PC-9 (cell line): ENCODE measurements around the gene MYO10. TPM values are rescaled to one million over a fixed set of nuclear protein-coding genes. Genes with fewer than 3 reads are reported as not detected.

Source experiments
- BruUV-seq: library from RNA; stranded (reverse); fragments of 400-500 nt; replicated peaks from 2 replicates; lab custom pipeline; 2021; lab: Mats Ljungman, UMichigan
- CTCF ChIA-PET: fragments of 300-600 bp; sonication (Branson Sonifier 250); formaldehyde crosslinking; loops from one replicate; lab custom pipeline; 2022; ENCODE audit warnings: antibody characterized with exemption; lab: Charles Lee
- POLR2A ChIA-PET: fragments of 300-600 bp; sonication (Branson Sonifier 250); formaldehyde crosslinking; loops from one replicate; lab custom pipeline; 2022; ENCODE audit warnings: antibody characterized with exemption; ENCODE audit not compliant: unreplicated experiment; lab: Charles Lee
- DNase-seq, 2 experiments: peaks; one replicate each; pipeline versions ENCODE4 v3.0.0 to v3.0.0-alpha.2; 2015 to 2022; ENCODE audit warnings: mixed read lengths in 1 of 2
- H2AFZ ChIP-seq: fragments of 200-600 bp; sonication (generic); 2 replicates; pipeline ENCODE4 v1.8.1; 2017; ENCODE audit warnings: antibody characterized with exemption
- H3F3A ChIP-seq: fragments of 200-600 bp; sonication (generic); 2 replicates; pipeline ENCODE4 v1.8.1; 2017; ENCODE audit warnings: antibody characterized with exemption, mild to moderate bottlenecking, low read depth; ENCODE audit not compliant: insufficient read depth
- H3K27ac ChIP-seq: fragments of 200-600 bp; sonication (generic); 2 replicates; pipeline ENCODE4 v1.6.1; 2016; ENCODE audit warnings: mixed run types
- H3K27me3 ChIP-seq: fragments of 200-600 bp; sonication (generic); 2 replicates; pipeline ENCODE4 v1.6.1; 2016; ENCODE audit warnings: low read depth, mixed run types; ENCODE audit not compliant: insufficient read depth
- H3K36me3 ChIP-seq: fragments of 200-600 bp; sonication (generic); 2 replicates; pipeline ENCODE4 v1.6.1; 2016; ENCODE audit warnings: low read depth, mixed run types
- H3K4me1 ChIP-seq: fragments of 200-600 bp; sonication (generic); replicated peaks from 2 replicates; pipeline ENCODE4 v1.6.1; 2016; ENCODE audit warnings: mixed run types; ENCODE audit not compliant: insufficient read depth
- H3K4me2 ChIP-seq: fragments of 200-600 bp; sonication (generic); 2 replicates; pipeline ENCODE4 v1.6.1; 2017; ENCODE audit warnings: mixed run types
- H3K4me3 ChIP-seq: fragments of 200-600 bp; sonication (generic); 2 replicates; pipeline ENCODE4 v1.6.1; 2016; ENCODE audit warnings: mixed run types
- H3K79me2 ChIP-seq: fragments of 200-600 bp; sonication (generic); 2 replicates; pipeline ENCODE4 v1.6.1; 2017; ENCODE audit warnings: low read depth, mixed run types
- H3K9me2 ChIP-seq: fragments of 200-600 bp; sonication (generic); 2 replicates; pipeline ENCODE4 v1.8.1; 2017; ENCODE audit warnings: mild to moderate bottlenecking; ENCODE audit not compliant: insufficient read depth
- H3K9me3 ChIP-seq: fragments of 200-600 bp; sonication (generic); 2 replicates; pipeline ENCODE4 v1.8.1; 2016; ENCODE audit warnings: low read depth; ENCODE audit not compliant: insufficient read depth
- H4K20me1 ChIP-seq: fragments of 200-600 bp; sonication (generic); 2 replicates; pipeline ENCODE4 v1.8.1; 2017; ENCODE audit not compliant: insufficient read depth
- EZH2 ChIP-seq: fragments of 200-600 bp; sonication (generic); IDR thresholded peaks from 2 replicates; pipeline ENCODE4 v1.8.0; 2017; ENCODE audit warnings: antibody characterized with exemption, low read depth
- intact Hi-C: fragments of 100-400 bp; cut with micrococcal nuclease; formaldehyde crosslinking; loops from one replicate; pipeline ENCODE4 v1.10.0; 2022; ENCODE audit not compliant: unreplicated experiment
- total RNA-seq: library from RNA; stranded (reverse); gene quantifications from 2 replicates; pipeline ENCODE4 v1.2.3, GENCODE V29; 2021
- TF ChIP-seq, protein P1 (sequence below): fragments of 200-600 bp; sonication (generic); conservative IDR thresholded peaks from 2 replicates; pipeline ENCODE4 v1.6.1; 2017; ENCODE audit warnings: mixed run types, antibody characterized with exemption, mild to moderate bottlenecking, moderate library complexity

Gene MYO10
- total RNA-seq, 1 experiment from 2014 or later: 92.8 TPM

- H3F3A ChIP-seq: peaks cover 16% of the 10 kb centered on the region
- H2AFZ ChIP-seq: peak overlapping the region; percentile 99
- H4K20me1 ChIP-seq: peaks cover 6% of the 10 kb centered on the region; the same call in 1 of the 2 replicates
- intact Hi-C loops: loop anchor here (1.0 to 10.0 kb wide), 6 partner anchors 46 to 444 kb away; no protein-coding TSS in a partner anchor
- H3K27ac ChIP-seq: peak overlapping the region; percentile 83
- peaks cover 39% of the 10 kb centered on the region for H3K79me2 ChIP-seq
- no TSS peak for BruUV-seq
- H3K4me1 ChIP-seq: peaks cover 29% of the 10 kb centered on the region
- no peaks in the 10 kb centered on the region for H3K9me2 ChIP-seq
- no peaks in the 10 kb centered on the region for H3K36me3 ChIP-seq
- no peak for TF ChIP-seq EZH2
- TF ChIP-seq, protein P1, sequence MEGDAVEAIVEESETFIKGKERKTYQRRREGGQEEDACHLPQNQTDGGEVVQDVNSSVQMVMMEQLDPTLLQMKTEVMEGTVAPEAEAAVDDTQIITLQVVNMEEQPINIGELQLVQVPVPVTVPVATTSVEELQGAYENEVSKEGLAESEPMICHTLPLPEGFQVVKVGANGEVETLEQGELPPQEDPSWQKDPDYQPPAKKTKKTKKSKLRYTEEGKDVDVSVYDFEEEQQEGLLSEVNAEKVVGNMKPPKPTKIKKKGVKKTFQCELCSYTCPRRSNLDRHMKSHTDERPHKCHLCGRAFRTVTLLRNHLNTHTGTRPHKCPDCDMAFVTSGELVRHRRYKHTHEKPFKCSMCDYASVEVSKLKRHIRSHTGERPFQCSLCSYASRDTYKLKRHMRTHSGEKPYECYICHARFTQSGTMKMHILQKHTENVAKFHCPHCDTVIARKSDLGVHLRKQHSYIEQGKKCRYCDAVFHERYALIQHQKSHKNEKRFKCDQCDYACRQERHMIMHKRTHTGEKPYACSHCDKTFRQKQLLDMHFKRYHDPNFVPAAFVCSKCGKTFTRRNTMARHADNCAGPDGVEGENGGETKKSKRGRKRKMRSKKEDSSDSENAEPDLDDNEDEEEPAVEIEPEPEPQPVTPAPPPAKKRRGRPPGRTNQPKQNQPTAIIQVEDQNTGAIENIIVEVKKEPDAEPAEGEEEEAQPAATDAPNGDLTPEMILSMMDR: no peak
- ChIA-PET CTCF (interaction anchor here (0.7 to 2.0 kb wide), 2 partner anchors 196 to 253 kb away, joined by 5 to 9 read pairs; no protein-coding TSS in a partner anchor), POLR2A (no interaction called here)
- peak overlapping the region; percentile 94 for H3K4me2 ChIP-seq
- H3K27me3 ChIP-seq: no peaks in the 10 kb centered on the region
- DNase-seq: peak; percentile 75 to 81
- H3K4me3 ChIP-seq: peak overlapping the region; percentile 93
- no peaks in the 10 kb centered on the region for H3K9me3 ChIP-seq
Measured at GRCh38 chr5:16936989-16937438, 926 bp upstream of the MYO10 start.

GRCh38 chr5:16935231-16936149 lies 598 bp downstream of the MYO10 start:
- ChIA-PET POLR2A (interaction anchor here (0.6 to 0.9 kb wide), 11 partner anchors 17 to 255 kb away, joined by 3 to 11 read pairs (median 5); no protein-coding TSS in a partner anchor), CTCF (interaction anchor here (0.6 to 2.0 kb wide), 7 partner anchors 23 to 526 kb away, joined by 3 to 16 read pairs (median 7); no protein-coding TSS in a partner anchor)
- H3K79me2 ChIP-seq: peaks cover 53% of the 10 kb centered on the region
- peak overlapping the region; percentile 89 for H3K4me2 ChIP-seq
- peak overlapping the region; percentile 98 for H2AFZ ChIP-seq
- peaks cover 37% of the 10 kb centered on the region for H3K4me1 ChIP-seq
- peak overlapping the region; percentile 93 for H3K4me3 ChIP-seq
- peaks cover 16% of the 10 kb centered on the region for H3F3A ChIP-seq
- H3K27me3 ChIP-seq: no peaks in the 10 kb centered on the region
- no peak for TF ChIP-seq EZH2
- TF ChIP-seq, protein P1: no peak
- H3K27ac ChIP-seq: peak overlapping the region; percentile 47
- H4K20me1 ChIP-seq: peaks cover 6% of the 10 kb centered on the region; the same call in 1 of the 2 replicates
- BruUV-seq: TSS peak; percentile 27
- intact Hi-C loops: loop anchor here (1.0 to 10.0 kb wide), 5 partner anchors 47 to 443 kb away; no protein-coding TSS in a partner anchor
- peak; percentile 39 to 65 for DNase-seq
- no peaks in the 10 kb centered on the region for H3K9me3 ChIP-seq
- no peaks in the 10 kb centered on the region for H3K9me2 ChIP-seq
- no peaks in the 10 kb centered on the region for H3K36me3 ChIP-seq

- Histone ChIP-seq H3K9me2 (no peaks in the 10 kb centered on the region), H3F3A (peaks cover 16% of the 10 kb centered on the region), H3K4me1 (peaks cover 37% of the 10 kb centered on the region), H3K36me3 (no peaks in the 10 kb centered on the region), H3K4me2 (peak overlapping the region; percentile 89), H3K27me3 (no peaks in the 10 kb centered on the region), H2AFZ (peak overlapping the region; percentile 98), H3K27ac (peak overlapping the region; percentile 7; the same call in 1 of the 2 replicates), H3K4me3 (peak overlapping the region; percentile 93), H3K9me3 (no peaks in the 10 kb centered on the region), H3K79me2 (peaks cover 61% of the 10 kb centered on the region), H4K20me1 (peaks cover 6% of the 10 kb centered on the region; the same call in 1 of the 2 replicates)
- intact Hi-C loops: loop anchor here (1.0 to 10.0 kb wide), 12 partner anchors 21 to 255 kb away; no protein-coding TSS in a partner anchor
- no peak for DNase-seq
- ChIA-PET CTCF (interaction anchor here (0.6 to 1.9 kb wide), 2 partner anchors 122 to 198 kb away, joined by 7 to 11 read pairs; no protein-coding TSS in a partner anchor), POLR2A (interaction anchor here (0.6 to 0.8 kb wide), 2 partner anchors 21 to 106 kb away, joined by 7 to 23 read pairs; no protein-coding TSS in a partner anchor)
- no TSS peak for BruUV-seq
- TF ChIP-seq EZH2: no peak
- TF ChIP-seq, protein P1: no peak
Measured at GRCh38 chr5:16934677-16935153, 1.4 kb downstream of the MYO10 start.
